Ovary (tissue), 3 donors: ENCODE data around the gene MAPK7.

Experiments
- CTCF ChIP-seq, 3 donors: fragments of 450-650 bp in 2 of 3; fragments of 200-600 bp in 1 of 3; IDR thresholded peaks; one replicate each; pipeline versions ENCODE4 v1.5.1 to v1.8.0; 2016 to 2022; ENCODE audit warnings: antibody characterized with exemption in 3 of 3, mild to moderate bottlenecking in 1 of 3
- EP300 ChIP-seq: sonication (generic); formaldehyde crosslinking; IDR thresholded peaks from one replicate; pipeline ENCODE4 v1.6.1; 2017; ENCODE audit warnings: antibody characterized with exemption
- donor health status: DM: no; HTN: no; CAD: no.

- TF ChIP-seq CTCF (IDR thresholded peaks at IDR 0.05) = no peak
- no peak for TF ChIP-seq EP300
Measured at GRCh38 chr17:19337712-19338023, 40.6 kb upstream of the MAPK7 start.
